HG02642 (cell line): ENCODE measurements around the gene MYMK.

Experiments used
- ATAC-seq: cut with Tn5 transposase; IDR thresholded peaks from one replicate; pipeline ENCODE4 v1.9.1; 2021; ENCODE audit warnings: mild to moderate bottlenecking; ENCODE audit not compliant: unreplicated experiment, poor library complexity

MYMK gene

DNA sequence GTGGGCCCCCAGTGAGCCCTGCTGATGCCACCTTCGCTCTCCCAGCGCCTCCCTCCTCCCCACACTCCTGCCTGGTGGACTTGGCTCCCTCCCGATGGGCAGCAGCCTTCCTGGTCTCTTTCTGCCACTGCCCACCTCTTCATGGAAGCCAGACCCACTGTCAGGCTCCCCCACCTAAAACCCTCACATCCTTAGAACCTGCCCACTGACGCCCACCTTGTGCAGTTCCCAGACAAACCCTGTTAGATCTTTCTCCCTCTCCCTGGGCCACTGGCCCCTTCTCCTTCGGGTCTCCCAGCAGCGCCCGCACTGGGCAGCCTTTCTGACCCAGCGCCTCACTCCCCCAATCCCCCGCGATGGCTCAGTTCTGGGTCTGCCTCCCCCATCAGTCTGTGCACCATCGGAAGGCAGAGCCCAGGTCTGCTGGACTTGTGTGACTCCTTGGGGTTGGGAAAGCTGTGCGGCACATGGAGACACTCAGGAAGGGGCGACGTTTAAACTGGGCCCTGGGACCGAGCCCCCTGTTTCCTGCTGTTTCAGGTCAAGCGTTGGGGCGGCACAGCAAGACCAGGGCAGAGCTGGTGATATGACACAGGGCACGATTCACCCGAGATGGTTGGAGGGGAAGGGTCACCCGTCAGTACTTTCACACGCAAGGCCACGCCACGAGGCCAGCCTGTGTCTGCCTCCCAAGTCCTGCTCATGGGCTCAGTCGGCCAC is 17.4 kb downstream of the MYMK start:
- no peak for ATAC-seq

DNA sequence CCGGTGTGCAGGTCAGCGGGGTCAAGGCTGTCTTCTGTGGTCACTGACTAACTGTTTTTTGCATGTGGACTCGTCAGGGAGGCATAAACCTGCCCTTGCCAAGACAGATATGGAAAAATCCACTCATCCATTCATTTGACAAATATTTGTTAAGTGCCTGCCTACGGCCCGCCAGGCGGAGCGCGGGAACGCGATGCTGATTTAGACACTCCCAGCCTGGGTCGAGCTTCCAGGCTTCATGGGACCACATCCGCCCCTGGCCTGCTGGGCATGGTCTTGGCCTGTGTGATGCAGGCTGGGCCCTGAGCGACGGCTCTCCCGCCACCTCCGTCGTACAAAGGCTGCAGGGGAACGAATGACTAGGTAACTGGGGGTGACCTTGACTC is 18.1 kb downstream of the MYMK start:
- no peak for ATAC-seq

DNA sequence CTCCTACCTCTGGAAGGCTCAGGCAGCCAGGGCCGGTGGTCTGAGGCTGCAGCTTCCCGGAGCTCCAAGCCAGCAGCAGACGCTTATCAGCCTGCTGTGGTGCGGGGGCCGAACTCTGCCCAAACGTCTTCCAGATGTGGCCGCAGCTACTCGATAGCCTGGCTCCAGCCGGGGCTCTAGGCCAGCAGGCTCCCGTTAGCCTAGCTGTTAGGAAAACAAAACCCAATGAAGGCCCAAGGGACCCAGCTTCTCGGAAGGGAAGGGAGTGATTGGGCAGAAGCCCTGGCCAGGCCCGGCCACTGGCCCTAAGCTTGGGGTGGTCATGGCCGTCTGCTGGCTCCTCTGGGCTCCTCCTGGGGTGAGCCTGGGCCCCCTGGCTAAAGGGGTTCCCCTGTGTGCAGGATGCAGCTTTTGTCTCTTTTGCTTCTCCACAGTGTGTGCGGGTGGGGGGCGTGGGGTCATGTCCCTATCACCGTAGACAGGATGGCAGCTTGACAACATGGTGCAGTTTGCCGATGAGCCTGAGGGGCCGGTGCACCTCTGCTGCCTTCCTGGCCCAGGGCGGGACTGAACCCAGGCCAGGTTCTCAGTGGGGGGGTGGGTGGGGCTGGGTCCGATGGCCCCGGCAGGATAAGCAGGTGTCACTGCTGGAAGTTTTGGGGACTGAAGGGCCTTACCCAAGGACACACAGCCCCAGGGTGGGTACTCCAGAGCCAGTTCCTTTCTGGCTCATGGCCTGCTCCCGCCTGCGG is 18.7 kb downstream of the MYMK start:
- ATAC-seq, result no peak

DNA sequence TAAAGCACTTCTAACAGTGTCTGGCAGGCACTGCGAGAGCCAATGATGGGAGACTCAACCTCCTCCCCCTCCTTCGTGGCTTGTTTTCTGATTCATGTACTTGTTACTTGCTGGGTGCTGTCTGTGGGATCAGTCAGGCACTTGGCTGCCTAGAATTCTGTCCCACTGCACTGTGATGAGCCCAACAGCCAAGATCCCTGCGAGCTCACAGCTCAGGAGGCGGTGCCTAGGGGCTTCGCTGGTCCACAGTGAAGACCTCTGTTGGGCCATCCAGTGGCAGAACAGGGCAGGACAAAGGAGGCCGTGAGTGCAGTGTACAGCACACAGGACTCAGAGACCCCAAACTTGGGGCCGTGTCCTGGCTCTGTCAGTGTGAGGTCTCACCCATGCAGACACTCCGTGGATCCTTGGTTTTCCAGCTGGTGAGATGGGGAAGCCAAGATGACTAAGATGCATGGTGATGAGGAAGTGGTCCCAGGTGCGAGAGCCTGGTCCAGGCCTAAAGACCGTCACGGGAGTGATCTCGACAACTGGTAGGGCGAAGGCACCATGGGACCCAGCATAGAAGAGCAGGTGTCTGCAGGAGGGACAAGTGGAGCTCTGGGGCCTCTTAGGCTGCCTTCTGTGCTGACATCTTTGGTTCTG is 19.5 kb downstream of the MYMK start:
- ATAC-seq, result no peak

DNA sequence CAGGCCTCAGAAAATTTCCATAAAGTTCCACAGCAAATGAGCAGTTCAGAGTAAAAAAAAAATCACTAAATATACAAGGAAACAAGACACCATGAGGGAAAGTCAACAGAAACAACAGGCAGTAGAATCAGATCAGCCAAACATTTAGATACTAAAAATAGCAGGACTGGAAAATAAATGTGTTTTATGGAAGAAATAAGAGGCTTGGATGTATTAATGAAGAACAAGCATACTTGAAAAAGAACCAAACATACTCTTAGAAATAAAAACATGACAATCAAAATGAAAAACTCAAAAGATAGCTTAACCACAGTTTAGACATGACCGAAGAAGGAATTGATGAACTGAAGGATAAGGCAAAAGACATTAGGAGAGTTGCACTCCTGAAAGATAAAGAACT is 22.6 kb downstream of the MYMK start:
- ATAC-seq, result no peak

DNA sequence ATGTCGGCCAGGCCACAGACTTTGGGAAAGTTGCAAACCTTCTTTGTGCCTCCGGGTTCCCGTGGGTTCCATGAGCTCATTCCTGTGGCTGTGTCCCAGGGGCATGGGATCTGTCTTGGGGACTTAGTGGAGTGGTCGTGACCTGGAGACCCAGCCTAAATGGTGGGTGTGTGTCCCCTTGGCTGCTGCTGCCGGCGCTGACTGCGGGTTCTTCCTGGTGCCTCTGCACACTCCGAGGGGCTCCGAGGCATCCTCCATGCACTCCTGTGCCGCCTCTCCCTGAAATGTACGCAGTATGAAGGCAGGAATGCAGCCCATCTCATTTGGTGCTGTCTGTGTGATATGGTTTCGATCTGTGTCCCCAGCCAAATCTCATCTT is 24.9 kb downstream of the MYMK start:
- ATAC-seq, result no peak

DNA sequence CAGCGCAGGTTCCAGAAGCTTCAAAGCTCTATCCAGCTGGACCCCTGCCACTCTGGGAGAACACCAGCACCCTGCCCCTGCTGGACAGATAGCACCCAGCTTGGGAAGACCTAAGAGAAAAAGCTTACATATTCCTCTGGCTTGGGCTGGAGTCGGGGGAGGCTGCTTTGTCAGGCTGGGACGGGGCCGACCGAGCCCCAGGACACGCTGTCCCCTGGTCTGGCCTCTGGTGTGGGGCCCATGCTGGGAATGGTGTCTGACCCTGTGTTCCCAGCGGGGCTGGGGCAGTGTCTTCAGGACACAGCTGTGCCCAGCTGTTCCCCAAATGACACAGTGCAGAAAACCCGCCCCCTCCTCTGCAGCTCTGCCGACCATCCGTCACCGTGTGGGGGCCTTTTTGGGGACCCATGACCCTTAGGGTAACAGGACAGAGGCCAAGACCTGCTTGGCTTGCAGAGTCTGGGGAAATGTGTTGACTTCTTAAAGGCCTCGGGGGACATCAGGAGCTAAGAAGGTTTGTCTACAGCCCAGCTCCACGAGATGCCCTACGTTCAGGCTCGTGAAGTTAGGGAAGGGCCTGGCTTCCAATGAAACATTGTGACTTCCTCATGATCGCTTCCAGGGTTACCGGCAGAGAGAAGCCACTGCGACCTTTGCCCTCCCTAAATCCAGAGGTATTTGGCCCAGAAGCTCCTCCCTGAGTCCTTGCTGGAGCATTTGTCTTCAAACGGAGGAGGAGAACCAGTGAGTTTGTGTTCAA is 25.4 kb downstream of the MYMK start:
- ATAC-seq, result no peak

DNA sequence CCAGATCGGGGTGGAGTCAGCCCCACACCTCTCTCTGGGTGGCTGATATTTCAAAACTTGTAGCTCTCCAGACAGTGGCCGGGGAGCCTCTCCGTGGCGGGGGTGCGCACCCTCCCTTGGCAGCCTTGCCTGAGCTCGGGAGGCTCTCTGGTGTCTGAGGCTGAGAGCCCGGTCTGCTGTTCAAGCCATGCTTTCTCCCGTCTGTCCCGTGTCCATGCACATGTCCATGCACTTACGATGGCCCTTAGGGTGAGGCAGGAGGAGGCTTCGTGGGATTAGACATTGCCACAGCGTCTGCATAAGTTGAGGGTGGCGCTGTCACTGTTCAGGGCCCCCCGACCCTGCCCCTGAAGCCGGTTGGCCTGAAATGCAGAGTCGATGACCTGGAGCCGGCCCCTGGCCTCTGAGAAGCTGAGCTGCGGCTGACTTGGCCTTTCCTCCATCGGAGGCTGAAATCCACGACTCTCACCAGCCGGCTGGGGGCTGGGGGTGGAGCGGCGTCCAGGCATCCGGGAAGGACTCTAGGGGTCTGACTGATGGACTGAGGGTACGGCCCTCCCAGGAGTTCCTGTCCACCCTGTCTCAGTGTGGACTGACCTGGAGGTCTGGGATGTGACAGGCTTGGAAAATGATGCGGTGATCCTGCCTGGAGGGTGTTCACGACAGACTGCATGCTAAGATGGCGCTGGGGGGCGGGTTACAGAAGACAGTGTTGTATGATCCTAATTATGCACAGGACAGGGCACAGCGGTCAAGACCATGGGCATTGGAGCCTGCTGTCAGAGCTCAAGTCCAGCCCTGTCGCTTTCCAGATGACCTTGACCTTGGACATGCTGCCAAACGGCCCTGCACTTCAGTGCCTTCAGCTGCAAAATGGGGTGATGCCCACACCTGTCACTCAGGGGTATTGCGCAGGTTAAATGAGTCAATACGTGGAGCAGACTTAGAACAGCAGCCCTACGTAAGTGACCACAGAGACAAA is 27.6 kb downstream of the MYMK start:
- no peak for ATAC-seq

DNA sequence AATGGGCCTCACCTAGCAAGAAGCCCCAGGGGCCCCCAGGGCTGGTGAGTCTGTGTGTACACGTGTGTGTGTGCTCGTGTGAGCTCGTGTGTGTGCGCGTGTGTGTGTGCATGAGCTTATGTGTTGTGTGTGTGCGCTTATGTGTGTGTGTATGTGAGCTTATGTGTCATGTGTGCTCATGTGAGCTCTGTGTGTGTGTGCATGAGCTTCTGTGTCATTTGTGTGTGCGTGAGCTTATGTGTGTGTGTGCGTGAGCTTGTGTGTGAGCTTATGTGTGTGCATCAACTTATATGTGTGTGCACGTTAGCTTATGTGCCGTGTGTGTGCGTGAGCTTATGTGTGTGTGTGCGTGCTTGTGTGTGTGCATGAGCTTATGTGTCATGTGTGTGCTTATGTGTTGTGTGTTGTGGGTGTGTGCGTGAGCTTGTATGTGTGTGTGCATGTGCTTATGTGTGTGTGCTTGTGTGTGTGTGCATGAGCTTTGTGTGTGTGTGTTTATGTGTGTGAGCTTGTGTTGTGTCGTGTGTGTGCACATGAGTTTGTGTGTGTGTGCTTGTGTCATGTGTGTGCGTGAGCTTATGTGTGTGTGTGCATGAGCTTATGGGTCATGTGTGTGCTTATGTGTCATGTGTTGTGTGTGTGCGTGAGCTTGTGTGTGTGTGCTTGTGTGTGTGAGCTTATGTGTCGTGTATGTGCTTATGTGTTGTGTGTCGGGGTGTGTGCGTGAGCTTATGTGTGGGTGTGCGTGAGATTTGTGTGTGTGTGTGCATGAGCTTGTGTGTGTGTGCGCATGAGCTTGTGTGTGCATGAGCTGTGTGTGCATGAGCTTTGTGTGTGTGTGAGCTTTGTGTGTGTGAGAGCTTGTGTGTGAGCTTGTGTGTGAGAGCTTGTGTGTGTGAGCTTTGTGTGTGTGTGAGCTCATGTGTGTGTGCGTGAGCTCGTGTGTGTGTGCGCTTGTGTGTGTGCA is 29.1 kb downstream of the MYMK start:
- no peak for ATAC-seq

DNA sequence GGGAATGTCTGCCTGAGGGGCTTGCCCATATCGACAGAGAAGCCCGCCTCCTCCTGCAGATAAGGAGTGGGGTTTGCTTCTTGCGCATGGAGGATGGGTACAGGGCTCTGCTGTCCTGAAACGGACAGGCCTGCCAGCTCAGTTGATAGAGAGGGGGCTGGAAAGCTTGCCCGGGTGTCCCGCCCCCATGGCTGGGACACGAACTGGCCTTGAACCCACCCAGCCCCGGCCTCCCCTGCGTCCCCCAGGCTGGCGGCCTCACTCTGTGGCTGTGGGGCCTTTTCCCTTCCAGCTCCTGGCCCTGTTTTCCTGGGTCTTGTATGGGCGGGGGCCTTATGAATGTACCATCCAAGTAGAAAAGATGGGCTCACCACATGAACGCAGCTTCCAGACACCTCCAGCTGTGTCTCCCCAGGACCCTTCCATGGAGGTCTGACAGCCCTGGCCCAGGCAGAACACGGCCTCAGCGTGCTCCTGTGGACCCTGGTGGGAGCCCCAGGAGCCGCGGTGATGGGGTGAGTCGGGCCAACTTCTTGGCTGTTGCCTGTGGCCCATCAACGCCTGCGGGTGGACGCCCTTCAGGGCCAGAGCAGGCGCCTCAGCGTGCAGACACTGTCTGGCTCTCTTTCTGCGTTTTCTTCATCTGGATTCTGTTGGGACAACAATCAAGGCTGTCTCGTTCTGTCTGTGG is 30.0 kb downstream of the MYMK start:
- no peak for ATAC-seq

DNA sequence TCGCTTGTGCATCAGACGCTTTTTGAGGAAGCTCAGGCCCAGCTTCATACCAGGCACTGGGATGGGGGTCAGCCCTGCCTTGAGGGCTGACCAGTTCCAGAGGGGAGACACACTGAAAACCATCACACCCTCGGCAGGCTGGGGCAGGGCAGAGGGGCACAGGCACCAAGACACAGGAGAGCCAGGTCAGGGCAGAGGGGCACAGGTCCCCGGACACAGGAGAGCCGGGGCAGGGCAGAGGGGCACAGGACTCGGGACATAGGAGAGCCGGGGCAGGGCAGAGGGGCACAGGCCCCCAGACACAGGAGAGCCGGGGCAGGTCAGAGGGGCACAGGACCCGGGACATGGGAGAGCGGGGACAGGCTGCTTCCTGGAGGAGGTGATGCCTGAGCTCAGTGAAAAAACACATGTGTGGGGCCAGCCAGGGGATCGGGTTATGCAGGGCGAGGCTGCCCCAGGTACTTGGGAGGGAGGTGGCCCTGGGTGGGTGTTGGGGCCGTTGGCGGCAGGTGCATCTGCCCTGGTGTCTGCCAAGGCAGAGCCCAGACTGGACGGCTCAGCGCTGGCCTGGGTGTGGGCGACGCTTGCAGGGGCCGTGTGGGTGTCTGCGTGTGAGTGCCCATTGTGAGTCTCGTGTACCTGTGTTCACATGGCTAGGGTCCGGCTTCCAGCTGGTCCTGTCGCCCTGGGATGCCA is 30.8 kb downstream of the MYMK start:
- no peak for ATAC-seq

DNA sequence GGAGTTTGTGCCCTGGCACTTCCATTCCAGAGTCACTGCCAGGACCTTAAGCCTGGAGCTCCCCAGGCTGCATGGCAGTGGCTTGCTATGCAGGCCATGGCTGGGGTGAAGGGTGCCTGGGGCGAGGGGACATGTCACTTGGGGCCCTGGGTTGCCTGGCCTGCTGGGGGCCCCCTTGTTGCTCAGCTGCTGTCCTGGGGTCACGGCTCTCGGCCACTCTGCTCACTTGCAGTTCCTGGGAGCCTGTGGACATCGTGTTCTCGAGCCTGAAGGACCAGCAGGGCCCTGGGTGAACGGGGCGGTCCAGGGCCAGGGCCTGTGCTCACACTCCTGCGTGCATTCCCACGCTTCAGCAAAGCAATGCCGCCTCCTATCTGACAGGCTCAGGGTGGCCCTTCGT is 31.3 kb downstream of the MYMK start:
- no peak for ATAC-seq

DNA sequence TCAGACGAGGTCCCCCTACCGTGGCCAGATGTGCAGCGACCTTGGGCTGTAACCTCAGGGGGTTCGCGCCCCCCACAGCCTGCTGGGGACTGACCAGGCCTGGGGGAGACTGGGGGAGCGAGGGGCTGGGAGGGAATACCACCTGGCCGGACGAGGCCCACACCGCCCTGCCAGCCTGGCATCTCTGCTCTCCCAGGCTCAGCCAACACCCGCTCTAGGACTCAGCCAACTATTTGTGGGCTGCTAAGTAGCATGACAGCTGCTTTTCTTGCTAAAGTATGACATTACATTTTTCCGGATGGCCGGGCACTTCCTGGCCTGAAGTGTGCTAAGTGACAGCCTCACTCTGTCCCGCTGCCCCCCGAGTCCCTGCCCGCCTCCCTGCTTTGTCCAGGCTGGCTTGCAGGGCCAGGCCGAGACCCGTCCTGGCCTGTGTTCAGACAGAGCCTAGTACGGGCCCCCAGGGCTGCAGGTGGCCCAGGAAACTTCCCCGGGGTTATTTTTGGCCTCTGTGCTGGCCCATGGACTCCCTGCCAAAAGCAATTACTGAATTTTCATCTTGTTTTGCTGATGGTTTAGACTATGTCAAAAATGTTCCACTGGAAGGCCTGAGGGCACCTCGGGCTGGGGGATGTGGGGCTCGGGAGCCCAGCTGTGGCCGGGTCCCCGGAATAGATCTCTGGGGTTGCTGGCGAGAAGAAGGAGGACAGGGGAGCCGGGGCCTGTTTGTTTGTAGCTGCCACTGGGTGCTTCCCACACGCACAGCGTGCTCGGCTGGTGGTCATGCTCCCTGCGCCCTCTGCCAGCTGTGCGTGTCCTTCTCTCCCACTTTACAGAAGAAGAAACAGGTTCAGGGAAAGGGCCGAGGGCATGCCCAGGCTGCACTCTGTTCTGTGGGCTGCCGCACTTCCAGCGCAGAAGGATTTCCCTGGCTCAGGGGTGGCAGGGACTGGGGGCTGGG is 32.4 kb downstream of the MYMK start:
- no peak for ATAC-seq

DNA sequence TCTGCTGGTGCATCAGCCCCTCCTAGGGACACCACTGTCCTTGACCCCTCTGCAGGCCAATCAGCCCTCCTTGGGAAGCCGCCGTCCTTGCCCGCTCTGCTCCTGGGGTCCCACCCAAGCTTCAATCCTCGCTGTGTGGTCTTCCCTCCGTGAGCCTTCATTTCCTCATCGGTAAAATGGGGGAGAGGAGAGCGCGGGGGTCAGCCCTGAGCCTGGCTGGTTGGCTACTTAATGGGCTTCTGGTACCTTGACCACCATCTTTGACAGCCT is 33.2 kb downstream of the MYMK start:
- ATAC-seq, result no peak

DNA sequence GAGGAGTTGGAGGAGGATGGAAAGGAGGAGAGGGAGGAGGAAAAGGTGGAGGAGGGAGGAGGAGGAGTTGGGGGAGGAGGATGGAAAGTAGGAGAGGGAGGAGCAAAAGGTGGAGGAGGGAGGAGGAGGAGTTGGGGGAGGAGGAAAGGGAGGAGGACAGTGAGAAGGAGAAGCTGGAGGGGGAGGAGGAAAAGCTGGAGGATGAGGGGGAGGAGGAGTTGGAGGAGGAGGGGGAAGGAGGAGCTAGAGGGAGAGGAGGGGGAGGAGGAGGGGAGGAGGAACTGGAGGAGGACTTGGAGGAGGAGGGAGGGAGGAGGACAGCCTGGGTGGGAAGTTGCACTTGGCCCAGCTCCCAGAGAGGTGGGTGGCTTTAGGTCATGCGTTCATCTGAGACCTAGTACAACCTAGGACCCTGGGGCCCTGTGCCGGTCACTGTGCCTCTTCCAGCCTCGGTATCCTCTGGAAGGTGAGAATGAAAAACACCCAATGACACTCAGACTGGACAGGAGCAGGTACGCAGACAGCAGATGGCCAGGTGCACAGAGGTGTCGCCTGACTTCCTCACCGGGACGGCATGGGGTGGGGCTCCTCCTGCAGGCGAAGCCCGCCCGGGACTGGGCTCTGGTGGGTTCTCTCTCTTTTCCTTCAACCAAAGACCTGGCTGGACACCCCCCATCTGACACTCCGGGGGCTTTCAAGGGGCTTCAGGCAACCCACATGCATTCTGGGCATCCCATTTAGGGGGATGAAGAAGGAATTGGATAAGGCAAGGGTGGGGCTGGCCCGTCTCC is 33.7 kb downstream of the MYMK start:
- no peak for ATAC-seq

DNA sequence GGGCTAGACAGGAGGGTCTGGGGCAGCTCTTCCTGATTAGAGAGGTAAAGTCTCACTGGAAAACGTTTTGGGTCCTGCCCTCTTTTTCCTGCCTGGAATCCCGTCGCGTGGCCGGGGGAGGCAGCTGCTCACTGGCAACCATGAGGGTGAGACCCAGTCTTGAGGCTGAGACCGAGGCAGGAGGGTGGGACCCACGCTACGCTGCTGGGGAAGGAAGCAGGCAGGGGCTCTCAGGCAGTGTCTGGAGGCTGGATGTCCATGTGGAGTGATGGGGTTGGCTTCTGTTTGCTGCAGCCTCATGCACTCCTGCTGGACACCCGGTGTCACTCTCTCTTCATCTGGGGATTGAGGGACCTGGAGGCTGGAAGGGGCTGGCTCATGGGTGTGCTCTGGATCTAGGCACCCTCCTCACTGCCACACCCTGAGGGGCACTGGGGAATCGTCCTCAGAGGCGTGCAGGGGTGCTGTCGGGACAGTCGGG is 34.5 kb downstream of the MYMK start:
- ATAC-seq, result no peak
